Measurements from ENCODE around the gene PPP6R3. TPM values are rescaled to one million over a fixed set of nuclear protein-coding genes. Genes with fewer than 3 reads are reported as not detected.

The PPP6R3 gene
- total and polyA plus RNA-seq, 2 of the 8 experiments (the other 6 are each of a cell fraction or from before 2014, with no cell fraction given) = 44.6 to 150 TPM

- TF ChIP-seq FOSL1 (IDR thresholded peaks at IDR 0.05; ENCODE audit: insufficient read depth, low read depth, low read length) = no peak
- no peak for TF ChIP-seq SP2 (IDR thresholded peaks at IDR 0.05; ENCODE audit: low read length)
- TF ChIP-seq TAF1 (IDR thresholded peaks at IDR 0.05; ENCODE audit: low read depth, low read length) = no peak
- TF ChIP-seq HDAC6 (IDR thresholded peaks at IDR 0.05; ENCODE audit: low read depth, low read length) = no peak
Measured at GRCh38 chr11:68524213-68524612, 63.7 kb downstream of the PPP6R3 start (continued).
